ENCODE measurements around the gene RBM46. TPM values are rescaled to one million over a fixed set of nuclear protein-coding genes. Genes with fewer than 3 reads are reported as not detected.
A peak's percentile ranks its signal among the peaks of the same experiment; 100 is the strongest.

RBM46 gene
- total RNA-seq: 1 to 10 TPM in 3 of 4 donors, under 1 TPM in 1; 0.27 to 2.2 (median 1.2) TPM

- 66 to 85% methylated on average over 65 to 76 of the region's 76 CpGs for WGBS, 2 donors
- no peak for TF ChIP-seq POLR2A (IDR thresholded peaks at IDR 0.05)
- no peak for TF ChIP-seq CTCF (IDR thresholded peaks at IDR 0.05)
- Histone ChIP-seq H3K4me1 (no peaks in the 10 kb centered on the region), H3K27me3 (no peaks in the 10 kb centered on the region), H3K9me3 (no peaks in the 10 kb centered on the region), H3K36me3 (no peaks in the 10 kb centered on the region), H3K4me3 (replicated peaks in 1 of 3) (no peak within 1 kb of the TSS), H3K27ac (no peak within 1 kb of the TSS)
- intact Hi-C loops (cut with DNase I): no loop called here
- peak; percentile 3 to 4 for DNase-seq
These were observed at the start of gene RBM46 for GRCh38 chr4:154781126-154781982. Gene RBM46, plus strand, starts transcription at chr4:154781272. Its CDS starts 15,481 bp downstream, at chr4:154796753.

GRCh38 chr4:154731756-154732155 lies 49.3 kb upstream of the RBM46 start:
- intact Hi-C loops (cut with DNase I): no loop called here
- TF ChIP-seq POLR2A (IDR thresholded peaks at IDR 0.05) (no peak), CTCF (IDR thresholded peaks at IDR 0.05) (no peak)
- Histone ChIP-seq H3K27me3 (no peaks in the 10 kb centered on the region), H3K4me1 (no peaks in the 10 kb centered on the region), H3K36me3 (no peaks in the 10 kb centered on the region), H3K27ac (no peak overlapping the region), H3K4me3 (replicated peaks in 1 of 3) (no peak overlapping the region), H3K9me3 (no peaks in the 10 kb centered on the region)
- DNase-seq: no peak

GRCh38 chr4:154732669-154733068 lies 48.4 kb upstream of the RBM46 start:
- no peaks in the 10 kb centered on the region for H3K27me3 ChIP-seq
- no peak overlapping the region for H3K27ac ChIP-seq
- H3K36me3 ChIP-seq: no peaks in the 10 kb centered on the region
- H3K9me3 ChIP-seq: no peaks in the 10 kb centered on the region
- intact Hi-C loops (cut with DNase I): no loop called here
- no peak overlapping the region for H3K4me3 ChIP-seq (replicated peaks in 1 of 3)
- 79 to 85% methylated on average over 4 of the region's 4 CpGs for WGBS, 2 donors
- TF ChIP-seq POLR2A (IDR thresholded peaks at IDR 0.05): no peak
- no peak for TF ChIP-seq CTCF (IDR thresholded peaks at IDR 0.05)
- no peak for DNase-seq
- H3K4me1 ChIP-seq: no peaks in the 10 kb centered on the region

- intact Hi-C loops (cut with DNase I): no loop called here
- Histone ChIP-seq H3K27me3 (no peaks in the 10 kb centered on the region), H3K36me3 (no peaks in the 10 kb centered on the region), H3K27ac (no peak overlapping the region), H3K4me1 (peaks cover under 1 to 8% of the 10 kb centered on the region in 2 donors), H3K9me3 (no peaks in the 10 kb centered on the region), H3K4me3 (replicated peaks in 1 of 3) (no peak overlapping the region)
- WGBS, 2 donors: 44 to 56% methylated on average over 1 of the region's 1 CpG
- DNase-seq: no peak
- TF ChIP-seq CTCF (IDR thresholded peaks at IDR 0.05): no peak
- no peak for TF ChIP-seq POLR2A (IDR thresholded peaks at IDR 0.05)
These were observed 44.3 kb upstream of the RBM46 start for GRCh38 chr4:154736770-154737169.

GRCh38 chr4:154738426-154738825 lies 42.6 kb upstream of the RBM46 start:
- Histone ChIP-seq H3K36me3 (no peaks in the 10 kb centered on the region), H3K9me3 (no peaks in the 10 kb centered on the region), H3K27me3 (no peaks in the 10 kb centered on the region), H3K4me3 (replicated peaks in 1 of 3) (no peak overlapping the region), H3K4me1 (peaks cover 8 to 11% of the 10 kb centered on the region in 2 donors), H3K27ac (peak overlapping the region in 2 of 3 donors; percentile 21 to 27)
- peak; percentile 73 to 74 for DNase-seq
- intact Hi-C loops (cut with DNase I): no loop called here
- 3 to 8% methylated on average over 2 of the region's 2 CpGs for WGBS, 2 donors
- no peak for TF ChIP-seq POLR2A (IDR thresholded peaks at IDR 0.05)
- TF ChIP-seq CTCF (IDR thresholded peaks at IDR 0.05): no peak
